HL-60 (cell line): ENCODE results near the gene MARCHF5.

Source experiments
- POLR2AphosphoS5 ChIP-seq: IDR thresholded peaks from 2 replicates; pipeline ENCODE4 v1.6.1; 2012; ENCODE audit warnings: low read depth
- SPI1 ChIP-seq: IDR thresholded peaks from 2 replicates; pipeline ENCODE4 v1.6.1; 2012; ENCODE audit warnings: low read depth, mild to moderate bottlenecking, borderline replicate concordance
- TF ChIP-seq, protein P1 (sequence below): IDR thresholded peaks from one replicate; pipeline ENCODE4 v1.5.1; 2011; ENCODE audit warnings: low read length, control low read depth, inconsistent platforms; ENCODE audit not compliant: insufficient read depth

- TF ChIP-seq, protein P1, sequence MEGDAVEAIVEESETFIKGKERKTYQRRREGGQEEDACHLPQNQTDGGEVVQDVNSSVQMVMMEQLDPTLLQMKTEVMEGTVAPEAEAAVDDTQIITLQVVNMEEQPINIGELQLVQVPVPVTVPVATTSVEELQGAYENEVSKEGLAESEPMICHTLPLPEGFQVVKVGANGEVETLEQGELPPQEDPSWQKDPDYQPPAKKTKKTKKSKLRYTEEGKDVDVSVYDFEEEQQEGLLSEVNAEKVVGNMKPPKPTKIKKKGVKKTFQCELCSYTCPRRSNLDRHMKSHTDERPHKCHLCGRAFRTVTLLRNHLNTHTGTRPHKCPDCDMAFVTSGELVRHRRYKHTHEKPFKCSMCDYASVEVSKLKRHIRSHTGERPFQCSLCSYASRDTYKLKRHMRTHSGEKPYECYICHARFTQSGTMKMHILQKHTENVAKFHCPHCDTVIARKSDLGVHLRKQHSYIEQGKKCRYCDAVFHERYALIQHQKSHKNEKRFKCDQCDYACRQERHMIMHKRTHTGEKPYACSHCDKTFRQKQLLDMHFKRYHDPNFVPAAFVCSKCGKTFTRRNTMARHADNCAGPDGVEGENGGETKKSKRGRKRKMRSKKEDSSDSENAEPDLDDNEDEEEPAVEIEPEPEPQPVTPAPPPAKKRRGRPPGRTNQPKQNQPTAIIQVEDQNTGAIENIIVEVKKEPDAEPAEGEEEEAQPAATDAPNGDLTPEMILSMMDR: no peak
- TF ChIP-seq POLR2AphosphoS5: no peak
- TF ChIP-seq SPI1: no peak
These were observed 63.6 kb downstream of the MARCHF5 start for GRCh38 chr10:92354587-92354986.
